IMR-90 (cell line): Measurements from ENCODE around the gene CBLIF. TPM values are rescaled to one million over a fixed set of nuclear protein-coding genes. Genes with fewer than 3 reads are reported as not detected.

Experiments used
- ATAC-seq: fragments of 200-7000 bp; cut with Tn5 transposase; 2 replicates; pipeline ENCODE4 v1.9.1; 2020; ENCODE audit warnings: low read depth, mild to moderate bottlenecking, moderate library complexity
- BruUV-seq: library from RNA; stranded (reverse); fragments of 400-500 nt; replicated peaks from 2 replicates; lab custom pipeline; 2021; lab: Mats Ljungman, UMichigan
- CTCF ChIA-PET: fragments of 300-600 bp; formaldehyde crosslinking; extraction: SDS; loops from one replicate; lab custom pipeline; 2021; ENCODE audit warnings: antibody characterized with exemption; lab: Yijun Ruan, JAX
- POLR2A ChIA-PET: fragments of 300-600 bp; sonication (Branson Sonifier 250); formaldehyde crosslinking; loops from one replicate; lab custom pipeline; 2022; ENCODE audit warnings: antibody characterized with exemption; ENCODE audit not compliant: unreplicated experiment; lab: Charles Lee
- DNase-seq: peaks from one replicate; pipeline ENCODE4 v3.0.0; 2013
- H2AFZ ChIP-seq: replicated peaks from 2 replicates; pipeline ENCODE3; 2013; ENCODE audit warnings: low read length, mild to moderate bottlenecking; ENCODE audit not compliant: poor library complexity
- H2AK5ac ChIP-seq: 2 replicates; pipeline ENCODE4 v1.6.1; 2013; ENCODE audit warnings: low read depth, low read length, inconsistent platforms
- H2AK9ac ChIP-seq: replicated peaks from 2 replicates; pipeline ENCODE3; 2013; ENCODE audit warnings: mild to moderate bottlenecking, low read depth, low read length, moderate library complexity; ENCODE audit not compliant: poor library complexity
- H2BK120ac ChIP-seq: 2 replicates; pipeline ENCODE4 v1.6.1; 2013; ENCODE audit warnings: low read depth, low read length, inconsistent platforms
- H2BK15ac ChIP-seq: 3 replicates; pipeline ENCODE4 v1.6.1; 2013; ENCODE audit warnings: low read depth, low read length, inconsistent platforms
- H2BK20ac ChIP-seq: 2 replicates; pipeline ENCODE4 v1.6.1; 2013; ENCODE audit warnings: low read depth, mild to moderate bottlenecking, inconsistent platforms, low read length, moderate library complexity
- H2BK5ac ChIP-seq: 2 replicates; pipeline ENCODE4 v1.6.1; 2013; ENCODE audit warnings: mild to moderate bottlenecking, low read depth, low read length, inconsistent platforms; ENCODE audit not compliant: poor library complexity, severe bottlenecking
- H3K14ac ChIP-seq: replicated peaks from 2 replicates; pipeline ENCODE4 v1.6.1; 2013; ENCODE audit warnings: low read depth, low read length, inconsistent platforms
- H3K18ac ChIP-seq: 2 replicates; pipeline ENCODE4 v1.6.1; 2013; ENCODE audit warnings: low read depth, low read length, control low read depth
- H3K23ac ChIP-seq: 2 replicates; pipeline ENCODE4 v1.6.1; 2013; ENCODE audit warnings: low read depth, low read length, inconsistent platforms
- H3K27ac ChIP-seq: 2 replicates; pipeline ENCODE4 v1.5.1; 2013; ENCODE audit warnings: mild to moderate bottlenecking, control low read depth, low read length; ENCODE audit not compliant: insufficient read depth
- H3K27me3 ChIP-seq: 2 replicates; pipeline ENCODE4 v1.6.1; 2013; ENCODE audit warnings: low read length; ENCODE audit not compliant: control insufficient read depth, insufficient read depth
- H3K36me3 ChIP-seq: 2 replicates; pipeline ENCODE4 v1.6.1; 2013; ENCODE audit warnings: low read length, mixed read lengths; ENCODE audit not compliant: control insufficient read depth, insufficient read depth
- H3K4ac ChIP-seq: 2 replicates; pipeline ENCODE4 v1.6.1; 2013; ENCODE audit warnings: low read depth, low read length, inconsistent platforms
- H3K4me1 ChIP-seq: 2 replicates; pipeline ENCODE4 v1.6.1; 2013; ENCODE audit warnings: low read length, mixed read lengths; ENCODE audit not compliant: control insufficient read depth, insufficient read depth
- H3K4me2 ChIP-seq: 2 replicates; pipeline ENCODE4 v1.6.1; 2013; ENCODE audit warnings: low read depth, mild to moderate bottlenecking, control low read depth, low read length, moderate library complexity
- H3K4me3 ChIP-seq: 2 replicates; pipeline ENCODE4 v1.5.1; 2013; ENCODE audit warnings: low read depth, mild to moderate bottlenecking, control low read depth, low read length, moderate library complexity; ENCODE audit not compliant: insufficient read depth
- H3K56ac ChIP-seq: 2 replicates; pipeline ENCODE4 v1.6.1; 2013; ENCODE audit warnings: low read length, inconsistent platforms; ENCODE audit not compliant: insufficient read depth; ENCODE audit errors: extremely low read depth
- H3K79me1 ChIP-seq, 2 experiments: 2 replicates each; pipeline ENCODE4 v1.6.1; 2013; ENCODE audit warnings: low read length in 2 of 2, inconsistent platforms in 1 of 2, low read depth in 1 of 2
- H3K9ac ChIP-seq: 2 replicates; pipeline ENCODE4 v1.6.1; 2013; ENCODE audit warnings: low read depth, low read length, control low read depth
- H3K9me1 ChIP-seq: 2 replicates; pipeline ENCODE4 v1.6.1; 2013; ENCODE audit warnings: low read length, inconsistent platforms; ENCODE audit not compliant: insufficient read depth
- H3K9me3 ChIP-seq: 2 replicates; pipeline ENCODE4 v1.6.1; 2013; ENCODE audit warnings: low read length; ENCODE audit not compliant: control insufficient read depth, insufficient read depth
- H4K20me1 ChIP-seq: 2 replicates; pipeline ENCODE4 v1.6.1; 2013; ENCODE audit warnings: low read length, inconsistent platforms; ENCODE audit not compliant: insufficient read depth
- H4K5ac ChIP-seq: 2 replicates; pipeline ENCODE4 v1.6.1; 2013; ENCODE audit warnings: mild to moderate bottlenecking, low read depth, low read length, control low read depth
- H4K8ac ChIP-seq, 2 experiments: 2 replicates each; pipeline ENCODE4 v1.6.1; 2013; ENCODE audit warnings: low read depth in 2 of 2, low read length in 2 of 2, control low read depth in 1 of 2, inconsistent platforms in 1 of 2
- H4K91ac ChIP-seq: 2 replicates; pipeline ENCODE4 v1.6.1; 2013; ENCODE audit warnings: low read depth, low read length, inconsistent platforms; ENCODE audit not compliant: insufficient read depth
- NFE2L2 ChIP-seq: fragments of 150-350 bp; IDR thresholded peaks from 2 replicates; pipeline ENCODE4 v1.6.1; 2016; ENCODE audit warnings: low read depth, mild to moderate bottlenecking, low read length
- POLR2A ChIP-seq: IDR thresholded peaks from 2 replicates; pipeline ENCODE4 v1.6.1; 2012; ENCODE audit warnings: mild to moderate bottlenecking, low read depth, low read length
- WGBS, 2 experiments: methylation state at CpG; one replicate each; pipeline versions ENCODE4 v1.1.5 to v1.1.7; 2013; ENCODE audit warnings: missing lambda C conversion rate in 2 of 2; ENCODE audit not compliant: insufficient read length in 1 of 2; ENCODE audit errors: extremely low coverage in 2 of 2; 5-methylcytosine and 5-hydroxymethylcytosine counted together
- dilution Hi-C: fragments of 300-500 bp; cut with HindIII; formaldehyde crosslinking; loops from one replicate; pipeline ENCODE4 v1.14.3; 2018; ENCODE audit warnings: low sequenced_read_pairs; ENCODE audit not compliant: unreplicated experiment
- in situ Hi-C: fragments of 300-500 bp; cut with MboI; formaldehyde crosslinking; loops from 3 replicates; pipeline ENCODE4 v1.14.3; 2019; ENCODE audit warnings: low sequenced_read_pairs, inconsistent platforms, mixed read lengths
- intact Hi-C: fragments of 100-400 bp; cut with micrococcal nuclease; formaldehyde crosslinking; loops from 2 replicates; pipeline ENCODE4 v1.10.0; 2022
- polyA plus RNA-seq, 3 experiments: library from polyadenylated mRNA; depleted of rRNA; stranded (reverse); fragments of >200 nt; gene quantifications; 2 replicates each; pipeline ENCODE4 v1.2.3, GENCODE V29; 2012; ENCODE audit warnings: low replicate concordance in 1 of 3
- total RNA-seq: library from RNA; depleted of rRNA; stranded (reverse); fragments of >200 nt; gene quantifications from 2 replicates; pipeline ENCODE4 v1.2.3, GENCODE V29; 2012

Gene CBLIF
- total and polyA plus RNA-seq, 2 of the 4 experiments (the other 2 are of a cell fraction), result not detected

DNA sequence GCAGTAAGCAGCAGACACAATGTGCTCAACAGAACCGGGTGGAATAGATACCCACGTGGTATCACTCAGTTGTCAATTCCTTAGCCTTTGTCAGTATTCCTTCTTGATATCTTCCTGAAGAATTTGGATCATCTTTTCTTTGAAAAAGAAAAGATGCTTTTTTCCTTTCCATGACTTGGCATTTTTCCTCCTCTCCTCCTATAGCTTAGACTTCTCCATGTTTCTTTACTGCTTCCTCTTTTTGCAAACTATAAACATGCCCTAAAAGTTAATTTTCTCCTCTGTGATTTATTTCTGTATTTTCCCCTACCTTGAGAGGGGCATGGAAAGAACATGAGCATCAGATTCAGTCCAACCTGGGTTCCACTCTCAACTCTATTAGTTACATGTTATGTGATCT is 11.7 kb downstream of the CBLIF start:
- no peak overlapping the region for H2AFZ ChIP-seq
- no peak overlapping the region for H3K18ac ChIP-seq
- no peak overlapping the region for H2AK9ac ChIP-seq
- no peaks in the 10 kb centered on the region for H3K9me3 ChIP-seq
- no peak overlapping the region for H3K14ac ChIP-seq
- H3K9ac ChIP-seq, result no peak overlapping the region
- no TSS peak for BruUV-seq
- CTCF ChIA-PET, result no interaction called here
- H3K23ac ChIP-seq, result no peak overlapping the region
- no peak for ATAC-seq
- H4K91ac ChIP-seq, result no peak overlapping the region
- TF ChIP-seq POLR2A (no peak), NFE2L2 (peak; percentile 48; the same call in 1 of the 2 replicates)
- H3K27ac ChIP-seq, result no peak overlapping the region
- POLR2A ChIA-PET, result no interaction called here
- H4K8ac ChIP-seq, result no peak overlapping the region
- H3K4me3 ChIP-seq, result no peak overlapping the region
- no peak overlapping the region for H3K4ac ChIP-seq
- H3K36me3 ChIP-seq, result no peaks in the 10 kb centered on the region
- no peak overlapping the region for H4K5ac ChIP-seq
- no peak overlapping the region for H3K4me2 ChIP-seq
- no peak overlapping the region for H2BK5ac ChIP-seq
- intact Hi-C loops, result no loop called here
- no peaks in the 10 kb centered on the region for H3K9me1 ChIP-seq
- dilution Hi-C loops, result no loop called here
- no peak overlapping the region for H2BK20ac ChIP-seq
- no peaks in the 10 kb centered on the region for H3K4me1 ChIP-seq
- no peak overlapping the region for H2BK15ac ChIP-seq
- H4K20me1 ChIP-seq, result no peaks in the 10 kb centered on the region
- no peaks in the 10 kb centered on the region for H3K79me1 ChIP-seq
- in situ Hi-C loops, result loop anchor here (25.0 kb wide), 1 partner anchor 354 kb away; the partner anchor contains the start of gene MS4A6A
- no peak for DNase-seq
- no peak overlapping the region for H2BK120ac ChIP-seq
- H3K56ac ChIP-seq, result no peak overlapping the region
- no peak overlapping the region for H2AK5ac ChIP-seq
- no peaks in the 10 kb centered on the region for H3K27me3 ChIP-seq
- 80% methylated on average over 1 of the region's 2 CpGs; no CpG with 5 or more reads in 1 of the 2 experiments for WGBS, 2 experiments
